DND-41 (cell line): ENCODE results near the gene RNF13.

Experiments used
- EZH2 ChIP-seq: IDR thresholded peaks from 3 replicates; pipeline ENCODE4 v1.6.1; 2012; ENCODE audit warnings: borderline replicate concordance, low read depth, mild to moderate bottlenecking, moderate library complexity, low read length, inconsistent platforms; ENCODE audit not compliant: severe bottlenecking
- TF ChIP-seq, protein P1 (sequence below): IDR thresholded peaks from 2 replicates; pipeline ENCODE4 v1.5.1; 2012; ENCODE audit warnings: borderline replicate concordance, low read length, moderate library complexity, mild to moderate bottlenecking; ENCODE audit not compliant: poor library complexity, severe bottlenecking; ENCODE audit errors: extremely low read depth

DNA sequence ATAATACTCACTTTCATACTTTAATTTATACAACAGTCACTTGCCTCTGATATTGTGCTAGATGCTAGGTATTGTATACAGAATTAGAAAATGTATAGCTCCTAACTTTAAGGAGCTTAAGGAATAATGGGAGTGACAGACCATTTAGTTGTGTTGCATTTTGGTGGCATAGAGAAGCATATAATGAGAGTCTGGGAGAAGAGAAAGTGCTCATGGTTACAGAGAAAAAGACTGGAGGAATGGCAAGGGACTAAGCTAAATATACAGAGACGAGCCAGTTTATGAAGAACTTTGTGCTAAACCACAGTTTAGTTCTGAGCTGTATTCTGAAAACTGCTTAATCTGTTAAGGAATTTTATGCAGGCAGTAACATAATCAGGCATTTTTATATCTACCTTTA lies 6.4 kb downstream of the RNF13 start:
- TF ChIP-seq, protein P1, sequence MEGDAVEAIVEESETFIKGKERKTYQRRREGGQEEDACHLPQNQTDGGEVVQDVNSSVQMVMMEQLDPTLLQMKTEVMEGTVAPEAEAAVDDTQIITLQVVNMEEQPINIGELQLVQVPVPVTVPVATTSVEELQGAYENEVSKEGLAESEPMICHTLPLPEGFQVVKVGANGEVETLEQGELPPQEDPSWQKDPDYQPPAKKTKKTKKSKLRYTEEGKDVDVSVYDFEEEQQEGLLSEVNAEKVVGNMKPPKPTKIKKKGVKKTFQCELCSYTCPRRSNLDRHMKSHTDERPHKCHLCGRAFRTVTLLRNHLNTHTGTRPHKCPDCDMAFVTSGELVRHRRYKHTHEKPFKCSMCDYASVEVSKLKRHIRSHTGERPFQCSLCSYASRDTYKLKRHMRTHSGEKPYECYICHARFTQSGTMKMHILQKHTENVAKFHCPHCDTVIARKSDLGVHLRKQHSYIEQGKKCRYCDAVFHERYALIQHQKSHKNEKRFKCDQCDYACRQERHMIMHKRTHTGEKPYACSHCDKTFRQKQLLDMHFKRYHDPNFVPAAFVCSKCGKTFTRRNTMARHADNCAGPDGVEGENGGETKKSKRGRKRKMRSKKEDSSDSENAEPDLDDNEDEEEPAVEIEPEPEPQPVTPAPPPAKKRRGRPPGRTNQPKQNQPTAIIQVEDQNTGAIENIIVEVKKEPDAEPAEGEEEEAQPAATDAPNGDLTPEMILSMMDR: no peak
- no peak for TF ChIP-seq EZH2
